RWPE1 (cell line): ENCODE results near the gene FRMD4A.

ENCODE experiments used
- CTCF ChIA-PET: fragments of 350-600 bp; sonication (Branson Sonifier 250); formaldehyde crosslinking; extraction: SDS; loops from one replicate; lab custom pipeline; 2021; lab: Yijun Ruan, JAX
- POLR2A ChIA-PET: fragments of 400-600 bp; formaldehyde crosslinking; extraction: SDS; loops from one replicate; lab custom pipeline; 2020; ENCODE audit warnings: antibody characterized with exemption; ENCODE audit not compliant: low non-redundant PET; lab: Yijun Ruan, JAX
- DNase-seq: peaks from one replicate; pipeline ENCODE4 v3.0.0; 2012; ENCODE audit warnings: low spot score
- H3K27ac ChIP-seq: fragments of 450-650 bp; 2 replicates; pipeline ENCODE4 v1.5.1; 2017
- CTCF ChIP-seq: fragments of 450-650 bp; conservative IDR thresholded peaks from 2 replicates; pipeline ENCODE4 v1.5.1; 2017; ENCODE audit warnings: low read depth, mild to moderate bottlenecking

FRMD4A gene

GRCh38 chr10:13816195-13816925, 514.4 kb downstream of the FRMD4A start:
- no peak for DNase-seq
- H3K27ac ChIP-seq: no peak overlapping the region
- ChIA-PET POLR2A (no interaction called here), CTCF (no interaction called here)
- TF ChIP-seq CTCF: no peak

GRCh38 chr10:13815756-13816155, 515.0 kb downstream of the FRMD4A start:
- H3K27ac ChIP-seq: no peak overlapping the region
- no peak for TF ChIP-seq CTCF
- CTCF ChIA-PET: no interaction called here
- POLR2A ChIA-PET: no interaction called here
- DNase-seq: peak; percentile 41

- no peak for TF ChIP-seq CTCF
- CTCF ChIA-PET: interaction anchor here (0.8 kb wide), 1 partner anchor 194 kb away, joined by 3 read pairs; no protein-coding TSS in a partner anchor
- no peak overlapping the region for H3K27ac ChIP-seq
- POLR2A ChIA-PET: no interaction called here
- no peak for DNase-seq
Measured at GRCh38 chr10:13813550-13813949, 517.2 kb downstream of the FRMD4A start.

- no peak for DNase-seq
- POLR2A ChIA-PET: no interaction called here
- CTCF ChIA-PET: interaction anchor here (0.8 to 0.9 kb wide), 2 partner anchors 195 to 1286 kb away, joined by 3 read pairs; no protein-coding TSS in a partner anchor
Measured at GRCh38 chr10:13812804-13813203, 517.9 kb downstream of the FRMD4A start.

GRCh38 chr10:13810568-13810967, 520.2 kb downstream of the FRMD4A start:
- TF ChIP-seq CTCF: no peak
- H3K27ac ChIP-seq: no peak overlapping the region
- ChIA-PET CTCF (interaction anchor here (0.7 kb wide), 1 partner anchor 24 kb away, joined by 3 read pairs; no protein-coding TSS in a partner anchor), POLR2A (no interaction called here)
- no peak for DNase-seq

More at GRCh38 chr10:13812804-13813203, 517.9 kb downstream of the FRMD4A start:
- no peak for TF ChIP-seq CTCF
- no peak overlapping the region for H3K27ac ChIP-seq

GRCh38 chr10:13809427-13809826, 521.3 kb downstream of the FRMD4A start:
- ChIA-PET CTCF (no interaction called here), POLR2A (no interaction called here)
- DNase-seq: no peak
- no peak overlapping the region for H3K27ac ChIP-seq
- TF ChIP-seq CTCF: no peak
